NCI-H1417 treated with DMSO at 0.1 percent for 48 hours (cell line): Measurements from ENCODE around the gene RUNX3.

ENCODE experiments used
- DNase-seq: peaks from one replicate; lab custom pipeline; 2025; lab: John Stamatoyannopoulos, UW

The RUNX3 gene

DNA sequence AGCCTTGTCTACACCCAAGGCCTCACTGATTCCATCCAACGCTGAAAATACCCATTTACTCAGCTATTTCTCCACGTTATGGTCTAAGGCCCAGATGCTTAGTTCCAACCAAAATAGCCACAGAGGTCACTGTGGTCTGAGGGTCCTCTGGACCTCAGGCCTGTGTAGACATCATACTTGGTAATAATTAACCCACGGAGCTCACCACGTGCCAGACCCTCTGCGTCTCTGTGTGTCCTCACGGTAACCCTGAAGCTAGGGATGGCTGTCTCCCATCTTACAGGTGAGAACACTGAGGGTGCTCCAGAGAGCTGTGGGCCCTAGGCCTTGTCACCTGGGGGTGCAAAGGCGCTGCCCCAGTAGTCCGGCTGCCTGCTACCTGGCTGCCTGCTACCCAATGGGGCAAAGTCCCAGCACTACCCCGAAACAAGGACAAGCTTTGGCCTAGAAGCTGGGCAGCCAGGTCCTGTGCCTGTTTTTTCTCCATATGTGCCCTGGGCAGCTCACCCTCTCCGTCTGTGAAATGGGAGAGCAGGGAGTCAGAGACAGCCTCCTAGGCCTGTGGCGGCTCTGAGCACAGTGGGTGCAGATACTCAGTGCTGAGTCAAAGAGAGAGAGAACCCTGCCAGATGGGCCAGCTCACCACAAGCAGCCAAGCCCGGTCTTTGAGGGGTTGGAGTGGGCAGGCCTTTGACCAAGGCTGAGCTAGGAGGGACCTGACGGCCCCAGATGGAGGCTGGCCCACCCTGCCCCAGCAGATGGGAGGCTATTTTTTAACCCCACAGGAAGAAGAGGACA, 17.0 kb upstream of the RUNX3 start:
- no peak for DNase-seq

DNA sequence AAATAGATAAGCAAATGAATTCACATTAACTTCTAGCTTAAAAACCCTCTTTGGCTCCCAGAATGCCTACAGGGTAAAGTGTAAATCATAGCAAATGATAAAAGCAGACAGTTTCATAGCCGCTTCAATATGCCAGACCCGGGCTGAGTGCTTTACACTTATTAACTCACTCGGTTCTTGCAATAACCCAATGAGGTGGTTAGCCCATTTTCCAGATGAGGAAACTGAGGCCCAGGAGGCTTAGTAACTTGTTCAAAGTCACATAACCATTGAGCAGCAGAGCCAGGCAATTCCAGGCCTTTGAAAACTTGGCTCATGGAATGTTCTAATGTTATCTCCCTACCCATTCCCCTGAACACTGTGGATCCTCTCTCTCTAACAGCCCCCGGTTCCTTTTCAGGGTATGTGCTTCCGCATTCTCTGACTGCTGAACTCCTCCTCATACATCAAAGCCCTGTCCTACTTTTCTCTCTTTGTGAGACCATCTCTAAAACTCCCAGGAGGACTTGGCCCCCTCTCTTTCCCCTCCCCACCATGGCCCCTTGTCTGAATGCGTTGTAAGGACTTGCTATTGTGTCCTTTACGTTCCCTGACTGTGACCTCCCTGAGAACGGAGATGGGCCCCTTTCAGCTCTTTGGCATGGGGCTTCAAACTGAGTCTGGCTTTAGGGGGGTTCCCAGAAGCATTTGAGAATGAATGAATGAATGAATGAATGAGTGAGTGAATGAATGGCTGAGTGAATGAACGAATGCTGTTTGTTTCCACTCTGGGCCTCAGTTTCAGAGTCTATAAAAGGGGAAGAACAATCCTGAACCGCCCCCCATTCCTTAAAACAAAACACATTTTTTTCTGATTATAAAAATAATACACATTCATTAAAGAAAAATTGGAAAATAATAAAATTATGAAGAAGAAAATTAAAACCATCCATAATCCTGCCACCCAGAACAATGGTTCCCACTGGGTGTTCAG, 15.6 kb upstream of the RUNX3 start:
- DNase-seq, result no peak

GRCh38 chr1:24944318-24944717, 14.2 kb upstream of the RUNX3 start:
- DNase-seq, result no peak

GRCh38 chr1:24942789-24943188, 12.7 kb upstream of the RUNX3 start:
- no peak for DNase-seq

- DNase-seq, result no peak
These were observed 11.5 kb upstream of the RUNX3 start for GRCh38 chr1:24941564-24941963.

- no peak for DNase-seq
These were observed 10.2 kb upstream of the RUNX3 start for GRCh38 chr1:24940231-24940630.

DNA sequence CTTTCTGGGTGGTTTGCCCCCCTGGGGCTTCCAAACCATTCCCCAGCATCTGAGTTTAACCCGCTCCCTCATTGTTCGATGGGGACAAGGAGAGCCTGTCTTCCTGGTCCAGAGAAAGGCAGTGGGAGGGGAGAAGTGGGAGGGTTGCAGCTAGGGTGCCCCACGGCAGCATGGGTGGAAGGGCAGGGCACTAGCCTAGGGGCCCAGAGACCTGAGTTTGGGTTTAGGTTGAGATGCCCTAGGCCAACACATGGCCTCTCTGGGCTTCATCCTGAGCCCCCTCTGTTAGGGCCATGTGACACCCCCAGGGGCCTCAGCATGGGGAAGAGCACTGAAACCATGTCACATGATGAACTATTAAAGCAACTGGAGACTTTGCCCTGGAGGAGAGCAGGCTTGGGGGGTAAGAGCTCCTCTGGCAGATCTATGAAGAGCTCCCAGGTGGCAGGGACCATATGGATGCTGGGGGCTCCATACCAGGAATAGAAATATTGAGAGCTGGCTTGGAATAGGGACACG, 9.7 kb upstream of the RUNX3 start:
- no peak for DNase-seq

DNA sequence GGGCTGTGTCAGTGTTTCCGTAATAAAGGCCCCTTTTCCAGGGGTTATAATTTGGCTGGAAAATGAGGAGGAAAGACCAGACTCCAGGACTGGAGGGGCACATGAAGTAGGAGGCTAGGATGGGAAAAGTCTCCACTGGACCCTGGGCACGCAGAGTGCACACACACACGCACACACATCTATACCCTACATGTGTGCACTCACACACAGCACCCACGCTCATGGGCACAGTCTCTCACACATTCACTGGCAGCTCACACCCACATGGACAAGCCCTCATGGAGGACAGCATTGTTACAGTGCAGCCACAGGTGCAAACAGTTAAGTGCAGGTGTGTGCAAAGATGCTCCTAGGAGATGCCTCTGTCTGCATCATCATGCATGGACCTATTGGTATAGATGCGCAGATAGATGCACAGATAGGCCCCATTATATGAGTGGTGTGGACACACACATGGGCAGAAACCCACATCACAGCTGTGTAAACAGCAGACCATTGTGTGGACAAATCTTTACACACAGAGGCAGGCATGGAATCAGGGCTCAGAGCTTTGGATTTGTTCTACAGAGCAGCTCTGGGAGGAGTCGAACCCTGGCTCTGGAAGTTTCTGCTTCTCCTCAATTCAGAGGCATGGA, 9.1 kb upstream of the RUNX3 start:
- no peak for DNase-seq

- DNase-seq, result no peak
These were observed 8.2 kb upstream of the RUNX3 start for GRCh38 chr1:24938276-24938675.

- no peak for DNase-seq
These were observed 6.6 kb upstream of the RUNX3 start for GRCh38 chr1:24936684-24937083.

DNA sequence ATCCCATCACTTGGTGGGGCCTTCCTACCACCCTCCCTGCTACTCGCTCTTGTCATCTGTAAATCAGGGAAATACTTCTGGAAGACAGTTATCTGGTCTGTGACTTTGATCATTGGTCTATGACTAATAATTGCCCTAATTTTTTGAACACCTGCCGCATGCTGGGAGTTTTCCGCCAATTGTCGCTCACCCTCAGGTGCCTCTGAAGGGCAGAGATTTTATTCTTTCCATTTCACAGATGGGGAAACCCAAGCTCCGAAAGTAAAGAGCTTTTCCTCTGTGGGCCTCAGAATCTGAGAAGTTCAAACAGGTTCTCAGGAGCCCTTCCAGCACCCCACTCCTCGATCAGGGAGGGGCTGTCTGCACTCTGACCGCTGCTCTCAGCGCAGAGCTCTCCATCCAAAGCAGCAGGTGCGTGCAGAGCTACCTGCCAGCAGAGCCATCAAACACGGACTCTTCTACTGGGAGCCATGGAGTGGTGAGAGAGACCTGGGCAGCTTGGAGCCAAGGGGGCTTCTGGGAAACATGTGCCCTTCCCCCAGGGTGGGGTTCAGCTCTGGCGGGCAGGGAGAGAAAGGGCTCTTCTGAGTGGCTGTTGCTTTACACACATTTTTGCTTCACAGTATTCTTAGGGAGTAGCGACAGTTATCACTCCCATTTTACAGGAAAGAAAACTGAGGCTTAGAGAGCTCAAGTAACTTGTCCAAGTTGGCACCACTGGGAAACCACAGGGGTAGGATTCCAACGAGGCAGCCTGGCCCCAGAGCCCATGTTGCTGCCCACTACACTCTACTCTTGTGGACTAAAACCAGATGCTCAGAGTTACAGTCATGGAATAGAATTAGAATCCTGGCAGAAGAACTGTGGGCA, 5.8 kb upstream of the RUNX3 start:
- no peak for DNase-seq

GRCh38 chr1:24935196-24935526, 5.1 kb upstream of the RUNX3 start:
- no peak for DNase-seq

GRCh38 chr1:24934310-24935195, 4.5 kb upstream of the RUNX3 start:
- no peak for DNase-seq

DNA sequence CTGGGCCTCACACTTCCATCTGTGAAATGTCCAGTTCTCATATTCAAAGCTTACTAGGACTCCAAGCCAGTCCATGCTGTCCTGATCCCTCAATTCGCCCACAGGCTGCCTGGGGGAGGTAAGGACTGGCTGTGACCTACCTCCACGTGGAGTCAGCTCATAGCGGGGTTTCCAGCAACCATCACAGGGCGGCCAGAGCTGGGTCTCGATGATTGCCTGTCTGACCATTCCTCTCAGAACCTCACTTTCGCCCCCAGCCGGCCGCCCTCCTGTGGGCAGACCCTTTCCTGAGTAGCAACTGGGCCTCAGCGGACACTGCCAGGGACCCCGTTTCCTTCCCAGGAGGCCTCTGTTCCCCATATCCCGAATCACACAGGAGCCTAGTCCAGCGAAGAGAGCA, 3.4 kb upstream of the RUNX3 start:
- DNase-seq, result no peak

GRCh38 chr1:24932725-24933294, 2.7 kb upstream of the RUNX3 start:
- DNase-seq, result no peak

DNA sequence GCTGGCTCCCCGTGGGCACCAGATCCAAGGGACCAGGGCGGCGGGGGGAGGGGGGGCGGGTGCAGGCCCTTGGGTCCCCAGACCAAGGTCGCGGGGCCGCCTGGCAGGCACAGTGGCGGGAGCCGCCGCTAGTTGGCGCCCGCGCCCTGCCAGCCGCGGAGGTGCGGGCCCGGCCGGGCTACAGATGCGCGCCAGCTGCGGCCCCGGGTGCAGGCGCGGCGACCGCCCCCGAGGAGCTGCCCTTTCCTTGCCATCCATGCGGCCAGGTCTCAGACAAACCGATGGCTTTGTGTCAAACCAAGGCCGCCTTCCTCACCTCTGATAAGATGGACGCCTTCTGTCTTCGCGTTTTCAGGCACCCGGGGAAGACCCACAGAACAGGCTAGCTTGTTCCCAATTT, 2.2 kb upstream of the RUNX3 start:
- DNase-seq, result no peak

DNA sequence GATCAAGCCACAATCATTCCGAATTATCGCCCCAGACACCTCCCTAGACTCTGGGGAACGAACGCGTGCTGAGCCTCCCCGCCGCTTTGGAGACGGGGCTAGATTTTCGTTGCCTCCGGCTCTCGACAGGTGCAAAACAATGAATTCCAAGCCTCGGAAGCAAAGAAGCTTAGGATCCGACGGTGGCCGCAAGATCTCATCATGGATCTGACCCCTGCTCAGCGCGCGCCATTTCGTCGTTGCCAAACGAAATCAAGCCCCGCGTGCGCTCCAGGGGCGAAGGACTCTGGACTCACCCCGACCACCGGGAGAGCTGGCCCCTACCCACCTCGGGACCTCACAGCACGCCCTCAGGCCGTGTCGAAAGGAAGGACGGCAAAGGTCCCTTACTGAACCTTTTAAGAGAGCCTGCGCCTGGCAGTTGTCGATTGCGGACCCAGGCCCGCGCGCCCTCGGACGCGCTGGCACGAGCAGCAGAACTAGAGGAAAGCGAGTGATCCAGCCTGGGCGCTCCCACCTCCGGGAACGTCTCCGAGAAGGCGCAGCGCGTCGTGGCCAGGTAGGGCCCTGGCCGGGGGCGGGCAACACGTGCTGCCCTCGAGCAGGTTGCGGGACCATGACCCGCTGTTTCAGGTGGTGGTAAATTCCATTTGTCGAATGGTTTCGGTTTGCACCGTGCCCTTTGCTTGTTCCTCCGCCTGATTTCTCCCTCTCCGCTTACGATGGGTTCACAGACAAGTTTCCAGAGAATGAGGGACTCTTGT, 1.6 kb upstream of the RUNX3 start:
- DNase-seq, result no peak

- no peak for DNase-seq
These were observed 1.0 kb upstream of the RUNX3 start for GRCh38 chr1:24931146-24931467.

DNA sequence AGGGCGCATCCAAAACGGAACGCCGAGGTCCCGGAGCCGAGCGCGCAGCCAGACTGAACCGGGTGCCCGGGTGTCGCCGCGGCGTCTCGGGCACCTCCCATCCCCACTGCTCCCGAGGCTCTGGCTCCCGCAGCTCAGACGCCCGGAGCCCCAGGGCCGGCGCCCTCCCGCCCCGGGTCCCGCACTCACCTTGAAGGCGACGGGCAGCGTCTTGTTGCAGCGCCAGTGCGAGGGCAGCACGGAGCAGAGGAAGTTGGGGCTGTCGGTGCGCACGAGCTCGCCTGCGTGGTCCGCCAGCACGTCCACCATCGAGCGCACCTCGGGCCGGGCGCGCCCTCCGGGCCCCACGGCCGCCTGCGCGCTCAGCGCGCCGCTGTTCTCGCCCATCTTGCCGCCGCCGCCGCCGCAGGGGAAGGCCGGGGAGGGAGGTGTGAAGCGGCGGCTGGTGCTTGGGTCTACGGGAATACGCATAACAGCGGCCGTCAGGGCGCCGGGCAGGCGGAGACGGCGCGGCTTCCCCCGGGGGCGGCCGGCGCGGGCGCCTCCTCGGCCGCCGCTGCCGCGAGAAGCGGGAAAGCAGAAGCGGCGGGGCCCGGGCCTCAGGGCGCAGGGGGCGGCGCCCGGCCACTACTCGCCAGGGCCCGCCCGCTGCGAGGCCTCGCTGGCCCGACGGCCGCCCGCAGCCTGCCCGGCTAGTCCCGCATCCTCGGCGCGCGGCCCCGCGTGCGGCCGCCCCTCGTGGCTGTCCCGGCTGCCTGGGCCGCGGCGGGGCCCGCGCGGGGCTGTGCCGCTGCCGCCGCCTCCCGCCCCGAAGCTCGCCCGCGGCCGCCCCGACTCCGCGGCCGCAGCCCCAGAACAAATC, 447 bp downstream of the RUNX3 start:
- DNase-seq, result no peak
